Cardiac fibroblast (primary cell): ENCODE results near the gene FHL1.

Experiments used
- DNase-seq, 2 donors: peaks; one replicate each; pipeline versions ENCODE4 v3.0.0 to v3.0.0-alpha.2; 2010; ENCODE audit warnings: low read depth in 2 of 2
- H3K4me3 ChIP-seq, 2 donors: replicated peaks in 1 of 2; 1 replicate in 1 of 2; 2 replicates in 1 of 2; pipeline ENCODE4 v1.5.1; 2011; ENCODE audit warnings: low read depth in 2 of 2, low read length in 2 of 2, mild to moderate bottlenecking in 2 of 2, moderate library complexity in 1 of 2
- TF ChIP-seq, protein P1 (sequence below): IDR thresholded peaks from one replicate; pipeline ENCODE4 v1.5.1; 2011; ENCODE audit warnings: low read depth, mild to moderate bottlenecking, low read length, inconsistent platforms

Gene FHL1

DNA sequence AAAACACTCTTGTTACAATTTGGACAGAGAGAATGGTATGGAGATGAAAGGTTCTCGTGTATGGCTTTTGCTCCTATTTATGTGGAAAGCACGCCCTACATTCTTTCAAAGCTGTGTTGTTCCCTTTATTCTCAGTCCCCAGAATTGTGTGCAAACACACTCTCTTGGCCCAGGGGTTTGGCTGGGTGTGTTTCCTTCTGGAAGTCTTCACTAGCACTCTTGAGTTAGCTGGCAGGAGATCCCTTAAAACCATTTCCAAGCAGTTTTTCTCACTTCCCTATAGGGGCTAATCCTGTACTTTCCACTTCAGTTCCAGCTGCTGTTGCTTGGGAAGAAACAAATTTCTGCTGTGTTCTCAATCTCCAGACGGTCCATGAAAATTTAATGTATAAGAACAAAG, 35.1 kb downstream of the FHL1 start:
- TF ChIP-seq, protein P1, sequence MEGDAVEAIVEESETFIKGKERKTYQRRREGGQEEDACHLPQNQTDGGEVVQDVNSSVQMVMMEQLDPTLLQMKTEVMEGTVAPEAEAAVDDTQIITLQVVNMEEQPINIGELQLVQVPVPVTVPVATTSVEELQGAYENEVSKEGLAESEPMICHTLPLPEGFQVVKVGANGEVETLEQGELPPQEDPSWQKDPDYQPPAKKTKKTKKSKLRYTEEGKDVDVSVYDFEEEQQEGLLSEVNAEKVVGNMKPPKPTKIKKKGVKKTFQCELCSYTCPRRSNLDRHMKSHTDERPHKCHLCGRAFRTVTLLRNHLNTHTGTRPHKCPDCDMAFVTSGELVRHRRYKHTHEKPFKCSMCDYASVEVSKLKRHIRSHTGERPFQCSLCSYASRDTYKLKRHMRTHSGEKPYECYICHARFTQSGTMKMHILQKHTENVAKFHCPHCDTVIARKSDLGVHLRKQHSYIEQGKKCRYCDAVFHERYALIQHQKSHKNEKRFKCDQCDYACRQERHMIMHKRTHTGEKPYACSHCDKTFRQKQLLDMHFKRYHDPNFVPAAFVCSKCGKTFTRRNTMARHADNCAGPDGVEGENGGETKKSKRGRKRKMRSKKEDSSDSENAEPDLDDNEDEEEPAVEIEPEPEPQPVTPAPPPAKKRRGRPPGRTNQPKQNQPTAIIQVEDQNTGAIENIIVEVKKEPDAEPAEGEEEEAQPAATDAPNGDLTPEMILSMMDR: no peak
- DNase-seq: peak in 1 of 2 donors; percentile 40
- no peak overlapping the region for H3K4me3 ChIP-seq

DNA sequence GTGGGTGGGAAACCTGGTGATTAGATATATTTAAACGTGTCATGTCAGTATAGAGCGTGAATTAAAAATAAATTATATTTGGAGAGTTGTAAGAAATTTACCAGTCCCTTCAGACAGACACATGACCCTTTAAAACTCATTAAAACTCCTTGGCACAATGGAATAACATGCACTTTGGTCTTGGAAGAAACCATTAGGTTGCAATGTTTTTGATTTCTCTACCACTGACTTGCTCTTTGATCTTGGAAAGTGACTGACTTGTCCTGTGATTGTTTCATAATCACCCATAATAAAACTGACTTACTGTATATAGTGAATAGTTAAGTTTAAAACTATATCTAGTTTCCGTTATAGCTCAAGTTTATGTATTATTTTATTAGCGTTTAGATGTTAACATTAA, 35.8 kb downstream of the FHL1 start:
- TF ChIP-seq, protein P1: no peak
- H3K4me3 ChIP-seq: no peak overlapping the region
- DNase-seq: no peak

DNA sequence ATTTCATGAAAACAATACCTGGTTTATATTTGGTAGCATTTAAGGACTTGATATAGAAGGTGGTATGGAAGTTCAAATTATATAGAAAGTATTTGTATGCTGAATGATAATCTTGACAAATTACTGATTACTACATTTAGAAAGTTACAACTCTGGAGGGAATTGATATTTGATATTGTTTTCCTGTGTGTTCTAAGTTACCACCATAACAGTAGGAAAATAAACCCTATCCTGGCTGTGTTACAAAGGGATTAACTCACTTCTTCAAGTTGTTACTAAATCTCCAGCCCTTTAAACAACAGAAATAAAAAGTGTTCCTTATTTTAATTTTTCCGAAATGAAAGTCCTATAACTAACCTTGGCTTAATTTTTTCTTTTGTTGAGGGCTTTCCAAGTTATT, 36.6 kb downstream of the FHL1 start:
- H3K4me3 ChIP-seq: no peak overlapping the region
- TF ChIP-seq, protein P1: no peak
- DNase-seq: peak; percentile 58 to 62

DNA sequence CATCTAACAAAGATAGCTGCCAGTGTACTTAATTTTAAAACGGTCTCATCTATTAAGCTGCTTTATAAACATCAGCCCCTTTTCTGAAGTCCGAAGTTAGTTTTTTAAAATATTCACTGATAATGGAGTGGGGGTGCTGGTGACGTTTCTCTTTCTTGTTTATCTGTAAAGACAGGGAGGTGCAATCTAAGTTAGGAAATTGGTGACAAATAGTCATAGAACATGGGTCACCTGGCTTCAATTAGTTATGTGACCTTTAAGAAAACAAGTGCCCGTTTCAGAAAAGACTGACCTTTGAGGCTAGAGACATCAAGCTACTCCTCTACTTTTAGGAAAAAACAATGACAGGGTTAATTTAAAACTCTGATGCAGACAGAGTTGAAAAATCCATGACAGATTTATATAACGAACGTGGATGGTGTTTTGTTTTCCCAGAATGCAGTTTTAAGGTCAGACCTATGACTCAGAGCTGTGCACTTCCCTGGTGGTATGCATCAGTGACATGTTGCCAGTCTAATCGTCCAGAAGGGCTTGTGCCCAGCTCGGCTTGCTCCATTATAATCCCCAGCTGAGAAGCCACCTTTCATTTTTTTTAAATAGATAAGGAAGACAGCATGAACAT, 38.2 kb downstream of the FHL1 start:
- no peak overlapping the region for H3K4me3 ChIP-seq
- TF ChIP-seq, protein P1: no peak
- DNase-seq: peak; percentile 53 to 62

DNA sequence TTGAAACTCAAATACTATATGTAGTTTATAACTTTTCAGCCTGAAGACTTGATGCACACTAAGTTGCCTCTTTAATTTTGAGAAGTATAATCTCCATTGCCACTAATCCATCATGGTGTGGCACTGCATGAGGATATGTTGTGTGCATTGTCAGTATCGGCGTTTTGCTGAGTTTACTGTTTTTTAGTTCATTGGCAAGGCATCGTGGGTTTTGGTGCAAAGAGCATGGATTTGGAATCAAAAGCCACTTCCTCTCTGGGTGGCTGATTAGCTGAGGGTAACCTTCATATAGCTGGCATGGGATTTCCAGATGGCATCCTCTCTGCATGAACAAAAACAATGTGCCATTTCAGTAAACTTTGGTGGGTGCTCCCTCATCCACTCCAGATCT, 38.7 kb downstream of the FHL1 start:
- H3K4me3 ChIP-seq: no peak overlapping the region
- DNase-seq: no peak
- TF ChIP-seq, protein P1: no peak

DNA sequence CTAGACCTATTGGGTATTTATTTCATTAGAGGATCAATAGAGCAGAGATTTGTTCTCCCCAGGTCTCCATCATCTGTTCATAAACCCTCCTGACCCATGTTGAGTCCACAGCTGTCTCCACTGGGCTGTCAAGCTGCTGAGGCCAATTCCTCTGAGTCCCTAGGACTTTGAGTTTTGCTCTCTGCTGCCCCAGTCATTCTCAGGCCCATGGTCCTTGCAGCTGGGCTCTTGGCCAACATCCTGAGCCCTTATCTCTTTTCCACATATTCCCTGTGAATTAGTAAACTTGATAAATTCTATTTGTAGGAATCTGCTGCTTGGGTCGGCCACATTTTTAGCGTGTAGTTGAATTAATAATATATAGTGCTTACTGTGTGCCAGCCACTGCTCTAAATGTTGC, 41.9 kb downstream of the FHL1 start:
- peak in 1 of 2 donors; percentile 42 for DNase-seq
- TF ChIP-seq, protein P1: no peak
- no peak overlapping the region for H3K4me3 ChIP-seq
